ENCODE results near the gene MICAL3.
"Not testable (repeated sequence)": the region's sequence is repeated elsewhere in the genome, so short reads cannot be mapped to it uniquely, and the experiment has no call there.

DNA sequence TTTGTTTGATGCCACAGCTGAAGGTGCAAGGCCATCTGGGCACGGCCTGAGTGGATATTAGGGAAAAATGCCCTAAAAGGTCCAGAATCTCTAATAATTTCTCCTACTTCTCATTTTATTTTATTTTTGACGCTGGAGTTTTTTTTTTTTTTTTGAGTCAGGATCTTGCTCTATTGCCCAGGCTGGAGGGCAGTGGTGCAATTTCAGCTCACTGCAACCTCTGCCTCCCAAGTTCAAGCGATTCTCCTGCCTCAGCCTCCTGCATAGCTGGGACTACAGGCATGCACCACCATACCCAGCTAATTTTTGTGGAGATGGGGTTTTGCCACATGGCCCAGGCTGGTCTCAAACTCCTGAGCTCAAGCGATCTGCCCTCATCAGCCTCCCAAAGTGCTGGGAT lies 1.5 kb upstream of the MICAL3 start:
- TF ChIP-seq, protein P1, sequence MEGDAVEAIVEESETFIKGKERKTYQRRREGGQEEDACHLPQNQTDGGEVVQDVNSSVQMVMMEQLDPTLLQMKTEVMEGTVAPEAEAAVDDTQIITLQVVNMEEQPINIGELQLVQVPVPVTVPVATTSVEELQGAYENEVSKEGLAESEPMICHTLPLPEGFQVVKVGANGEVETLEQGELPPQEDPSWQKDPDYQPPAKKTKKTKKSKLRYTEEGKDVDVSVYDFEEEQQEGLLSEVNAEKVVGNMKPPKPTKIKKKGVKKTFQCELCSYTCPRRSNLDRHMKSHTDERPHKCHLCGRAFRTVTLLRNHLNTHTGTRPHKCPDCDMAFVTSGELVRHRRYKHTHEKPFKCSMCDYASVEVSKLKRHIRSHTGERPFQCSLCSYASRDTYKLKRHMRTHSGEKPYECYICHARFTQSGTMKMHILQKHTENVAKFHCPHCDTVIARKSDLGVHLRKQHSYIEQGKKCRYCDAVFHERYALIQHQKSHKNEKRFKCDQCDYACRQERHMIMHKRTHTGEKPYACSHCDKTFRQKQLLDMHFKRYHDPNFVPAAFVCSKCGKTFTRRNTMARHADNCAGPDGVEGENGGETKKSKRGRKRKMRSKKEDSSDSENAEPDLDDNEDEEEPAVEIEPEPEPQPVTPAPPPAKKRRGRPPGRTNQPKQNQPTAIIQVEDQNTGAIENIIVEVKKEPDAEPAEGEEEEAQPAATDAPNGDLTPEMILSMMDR (IDR thresholded peaks at IDR 0.05): not testable (repeated sequence)
- not testable (repeated sequence) for TF ChIP-seq POLR2AphosphoS5, EP300, POLR2A (IDR thresholded peaks at IDR 0.05)
